ENCODE results near the gene ZNF564.

Gene ZNF564

DNA sequence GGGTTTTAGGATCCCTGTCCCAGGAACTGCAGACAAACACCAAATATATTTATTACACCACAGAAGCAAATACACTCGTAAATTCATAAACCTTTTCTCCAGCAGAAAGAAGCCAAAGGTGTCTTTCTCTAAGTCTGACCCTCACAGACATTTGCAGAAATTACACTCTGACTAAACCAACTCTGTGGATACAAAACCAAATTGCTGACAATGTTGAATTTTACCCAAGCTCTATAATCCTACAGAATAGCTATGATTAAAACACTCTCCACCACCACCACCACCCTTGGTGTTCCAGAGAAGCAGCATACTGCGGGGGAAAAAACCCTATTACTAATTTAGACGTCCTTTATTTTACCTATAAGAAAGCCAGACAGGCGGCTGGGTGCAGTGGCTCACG, 5.2 kb downstream of the ZNF564 start:
- DNase-seq (ENCODE audit: low spot score): no peak
- TF ChIP-seq CTCF (IDR thresholded peaks at IDR 0.05; ENCODE audit: extremely low read depth, insufficient read depth, missing control alignments): no peak
- in situ Hi-C loops (cut with MboI; ENCODE audit: low pct_unique_long_range_greater_than_20kb, low sequenced_read_pairs, unreplicated experiment): no loop called here

DNA sequence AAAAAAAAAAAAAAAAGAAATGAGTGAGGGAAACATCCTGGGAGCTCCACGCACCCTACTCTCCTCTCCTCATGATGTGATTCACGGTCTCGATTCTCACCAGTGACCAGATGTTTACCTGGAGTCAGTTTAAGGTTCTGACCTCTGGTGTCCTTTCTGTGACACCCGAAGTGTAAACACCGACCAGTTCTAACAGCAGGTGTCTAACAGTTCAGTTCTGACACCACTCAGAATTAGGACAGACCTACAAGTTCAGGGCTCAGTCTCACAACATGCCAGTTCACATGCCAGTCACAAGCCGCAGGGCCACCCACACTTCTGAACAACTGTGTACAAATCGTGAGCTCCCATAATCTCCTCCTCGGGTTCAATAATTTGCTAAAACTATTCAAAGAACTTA, 6.0 kb downstream of the ZNF564 start:
- TF ChIP-seq CTCF (IDR thresholded peaks at IDR 0.05; ENCODE audit: extremely low read depth, insufficient read depth, missing control alignments): no peak
- DNase-seq (ENCODE audit: low spot score): no peak
- in situ Hi-C loops (cut with MboI; ENCODE audit: low pct_unique_long_range_greater_than_20kb, low sequenced_read_pairs, unreplicated experiment): no loop called here

DNA sequence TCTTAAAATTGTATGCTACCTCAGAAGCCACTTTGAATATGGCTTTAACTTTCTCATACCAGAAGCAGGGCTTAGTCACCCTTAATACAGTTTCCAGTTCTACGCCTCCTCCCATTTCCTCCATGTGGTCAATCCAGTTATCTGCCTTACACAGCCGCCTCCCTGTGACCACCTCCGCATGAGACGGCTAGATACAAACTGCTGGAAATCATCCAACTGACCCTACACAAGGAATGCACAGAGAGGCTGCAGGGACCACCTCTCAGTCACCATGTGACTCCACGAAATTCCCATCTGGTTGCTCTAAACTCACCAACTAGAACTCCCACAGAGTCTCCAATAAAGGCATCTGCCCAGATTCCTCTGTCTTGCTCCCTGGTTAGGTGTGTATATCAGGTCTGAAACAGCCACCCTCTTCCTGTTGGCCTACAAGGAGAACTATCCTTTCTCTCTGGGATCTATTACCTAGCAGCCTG, 6.8 kb downstream of the ZNF564 start:
- TF ChIP-seq CTCF (IDR thresholded peaks at IDR 0.05; ENCODE audit: extremely low read depth, insufficient read depth, missing control alignments): no peak

DNA sequence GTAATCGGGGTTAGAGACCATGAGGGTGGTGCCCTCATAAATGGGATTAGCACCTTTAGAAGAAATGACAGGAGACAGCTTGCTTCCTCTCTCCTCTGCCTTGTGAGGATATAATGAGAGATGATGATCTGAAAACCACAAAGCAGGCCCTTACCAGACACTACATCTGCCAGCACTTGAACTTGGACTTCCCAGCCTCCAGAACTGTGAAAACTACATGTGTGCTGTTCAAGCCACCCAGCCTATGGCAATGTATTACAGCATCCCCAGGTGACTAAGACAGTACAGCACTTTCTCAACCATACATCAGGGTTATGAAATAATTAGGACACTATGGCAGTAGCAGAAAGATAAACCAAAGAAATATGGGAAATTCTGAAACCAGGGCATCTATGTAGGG, 7.4 kb downstream of the ZNF564 start:
- no peak for DNase-seq (ENCODE audit: low spot score)
- TF ChIP-seq CTCF (IDR thresholded peaks at IDR 0.05; ENCODE audit: extremely low read depth, insufficient read depth, missing control alignments): no peak
- in situ Hi-C loops (cut with MboI; ENCODE audit: low pct_unique_long_range_greater_than_20kb, low sequenced_read_pairs, unreplicated experiment): no loop called here

More for the DNA sequence above, 6.8 kb downstream of the ZNF564 start:
- DNase-seq (ENCODE audit: low spot score): no peak
- in situ Hi-C loops (cut with MboI; ENCODE audit: low pct_unique_long_range_greater_than_20kb, low sequenced_read_pairs, unreplicated experiment): no loop called here

GRCh38 chr19:12527034-12527836, 24.0 kb downstream of the ZNF564 start:
- DNase-seq (ENCODE audit: low spot score): no peak
- no peak for TF ChIP-seq CTCF (IDR thresholded peaks at IDR 0.05; ENCODE audit: extremely low read depth, insufficient read depth, missing control alignments)
- in situ Hi-C loops (cut with MboI; ENCODE audit: low pct_unique_long_range_greater_than_20kb, low sequenced_read_pairs, unreplicated experiment): no loop called here

GRCh38 chr19:12526542-12526941, 24.7 kb downstream of the ZNF564 start:
- in situ Hi-C loops (cut with MboI; ENCODE audit: low pct_unique_long_range_greater_than_20kb, low sequenced_read_pairs, unreplicated experiment): no loop called here
- DNase-seq (ENCODE audit: low spot score): no peak
- TF ChIP-seq CTCF (IDR thresholded peaks at IDR 0.05; ENCODE audit: extremely low read depth, insufficient read depth, missing control alignments): no peak
